ENCODE results near the gene FNDC3A.
"Not testable (repeated sequence)": the region's sequence is repeated elsewhere in the genome, so short reads cannot be mapped to it uniquely, and the experiment has no call there.

FNDC3A gene

DNA sequence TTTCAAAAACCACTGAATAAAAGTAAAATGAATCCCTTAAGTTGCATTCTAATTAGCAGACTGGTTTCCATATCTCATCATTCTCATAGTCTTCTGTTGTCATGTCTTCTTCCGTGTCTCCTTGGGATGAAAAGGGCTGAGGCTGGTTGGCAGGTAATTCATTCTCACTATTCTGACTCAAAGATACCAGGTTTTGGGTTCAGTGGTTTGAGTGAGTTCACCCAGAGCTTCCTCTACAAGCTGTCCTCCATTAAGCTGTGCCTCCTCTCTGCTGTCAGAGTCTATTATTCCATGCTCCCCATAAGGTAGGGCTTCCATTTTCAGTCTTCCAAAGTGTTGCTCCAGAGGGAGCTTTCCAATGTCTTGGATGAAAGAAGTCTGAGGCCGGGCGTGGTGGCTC is 68.3 kb downstream of the FNDC3A start:
- no peak for DNase-seq

DNA sequence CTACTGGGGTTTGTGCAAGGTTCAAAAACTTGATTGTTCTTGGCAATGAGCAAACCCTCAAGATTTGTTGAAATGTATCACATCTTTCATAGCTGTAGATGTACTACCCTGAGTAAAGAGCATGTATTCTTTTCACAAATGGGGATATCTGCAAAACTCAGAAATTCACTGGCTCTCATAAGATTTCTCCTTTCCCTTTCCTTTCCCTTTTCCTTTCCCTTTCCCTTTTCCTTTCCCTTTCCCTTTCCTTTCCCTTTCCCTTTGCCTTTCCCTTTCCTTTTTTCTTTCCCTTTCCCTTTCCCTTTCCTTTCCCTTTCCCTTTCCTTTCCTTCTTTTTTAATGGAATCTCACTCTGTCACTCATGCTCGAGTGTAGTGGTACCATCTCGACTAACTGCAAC is 69.1 kb downstream of the FNDC3A start:
- no peak for DNase-seq

GRCh38 chr13:49046002-49046401 is 70.3 kb downstream of the FNDC3A start:
- DNase-seq = no peak

DNA sequence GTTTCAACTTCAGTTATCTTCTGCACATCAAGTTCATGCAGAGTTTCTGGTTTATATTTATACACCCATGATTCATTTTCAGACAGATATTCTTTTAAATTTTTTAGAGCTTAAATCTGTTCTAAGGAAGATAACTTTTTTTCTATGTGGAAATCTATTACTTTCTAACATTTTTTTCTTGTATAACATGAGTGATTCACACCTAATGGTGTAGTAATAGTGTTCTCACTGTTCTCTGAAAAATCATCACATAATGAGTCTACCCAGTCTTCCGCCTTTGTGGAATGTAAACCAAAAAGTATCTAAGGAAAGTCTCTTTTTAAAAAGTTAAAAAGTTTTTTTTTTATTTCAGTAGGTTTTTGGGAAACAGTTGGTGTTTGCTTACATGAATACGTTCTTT is 70.8 kb downstream of the FNDC3A start:
- DNase-seq = no peak

DNA sequence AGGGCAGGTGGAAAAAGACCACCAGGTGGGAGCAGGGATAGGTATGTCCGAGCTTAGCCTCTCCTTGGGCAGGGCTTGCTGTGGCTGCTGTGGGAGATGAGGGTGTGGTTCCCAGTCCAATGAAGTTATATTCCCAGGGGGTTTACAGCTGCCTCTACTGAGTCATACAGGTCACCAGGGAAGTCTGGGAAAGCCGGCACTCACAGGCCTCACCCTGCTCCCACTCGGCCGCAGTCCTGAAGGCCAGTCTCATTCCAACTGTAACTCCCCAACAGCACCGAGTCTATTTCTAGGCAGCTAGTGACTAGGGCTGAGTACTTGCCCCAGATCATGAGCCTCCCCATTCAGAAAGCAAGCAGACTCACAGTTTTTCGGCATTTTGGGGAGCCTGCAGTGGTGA is 77.1 kb downstream of the FNDC3A start:
- DNase-seq = no peak

GRCh38 chr13:49053215-49053614 is 77.5 kb downstream of the FNDC3A start:
- no peak for DNase-seq

DNA sequence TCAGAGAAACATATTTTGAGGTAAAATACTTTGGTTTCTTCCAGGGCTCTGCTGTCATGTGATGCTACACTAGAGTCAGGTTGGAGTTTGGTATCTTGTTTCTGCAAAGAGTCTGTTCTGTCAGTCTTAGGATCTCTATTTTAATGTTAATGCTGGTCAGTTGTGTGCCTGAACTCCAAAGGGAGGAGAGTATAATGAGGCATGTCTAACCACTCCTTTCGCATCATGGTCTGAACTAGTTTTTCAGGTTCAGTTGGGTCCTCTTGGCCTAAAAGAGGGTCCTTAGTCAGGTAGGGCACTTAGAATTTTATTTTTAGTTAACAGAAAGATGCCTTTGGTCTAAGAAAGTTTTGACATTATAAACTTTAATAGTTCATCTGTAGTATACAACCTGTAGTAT is 78.2 kb downstream of the FNDC3A start:
- no peak for DNase-seq

- no peak for DNase-seq
These were observed 79.3 kb downstream of the FNDC3A start for GRCh38 chr13:49055021-49055420.

- no peak for DNase-seq
These were observed 81.5 kb downstream of the FNDC3A start for GRCh38 chr13:49057176-49057575.

- no peak for DNase-seq
These were observed 83.0 kb downstream of the FNDC3A start for GRCh38 chr13:49058761-49059160.

GRCh38 chr13:49060678-49061387 is 85.1 kb downstream of the FNDC3A start:
- no peak for DNase-seq

DNA sequence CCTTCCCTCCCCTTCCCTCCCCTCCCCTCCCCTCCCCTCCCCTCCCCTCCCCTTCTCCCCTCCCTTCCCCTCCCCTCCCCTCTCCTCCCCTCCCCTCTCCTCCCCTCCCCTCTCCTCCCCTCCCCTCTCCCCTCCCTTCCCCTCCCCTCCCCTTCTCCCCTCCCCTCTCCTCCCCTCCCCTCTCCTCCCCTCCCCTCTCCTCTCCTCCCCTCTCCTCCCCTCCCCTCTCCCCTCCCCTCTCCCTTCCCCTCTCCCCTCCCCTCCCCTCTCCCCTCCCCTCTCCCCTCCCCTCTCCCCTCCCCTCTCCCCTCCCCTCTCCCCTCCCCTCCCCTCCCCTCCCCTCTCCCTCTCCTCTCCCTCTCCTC is 85.7 kb downstream of the FNDC3A start:
- DNase-seq = not testable (repeated sequence)

DNA sequence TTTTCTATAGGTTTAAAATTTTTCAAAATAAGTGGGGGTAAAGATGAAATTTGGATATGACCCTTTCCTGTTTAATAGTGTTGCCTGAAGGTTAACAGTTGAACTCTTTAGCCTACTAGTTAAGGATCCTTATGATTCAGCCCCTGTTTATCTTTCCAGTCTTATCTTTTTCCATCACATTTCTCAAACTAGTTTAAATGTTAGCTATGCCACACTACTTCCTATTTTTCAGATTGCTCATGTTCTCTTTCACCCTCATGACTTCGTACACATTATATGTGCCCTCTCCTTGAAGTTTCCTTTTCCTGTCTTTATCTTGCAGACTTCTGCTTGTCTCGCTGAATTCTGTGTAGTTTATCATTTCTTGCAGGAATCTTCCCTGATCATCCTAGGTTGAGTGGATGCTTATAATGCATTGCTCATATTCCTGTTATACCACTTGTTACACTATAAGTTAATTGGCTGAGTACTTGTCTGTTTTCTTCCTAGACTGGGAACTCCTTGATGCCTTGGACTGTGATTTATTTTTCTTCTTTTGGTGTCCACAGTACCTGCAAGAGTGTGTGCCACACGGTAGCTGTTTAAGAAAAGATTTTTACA is 86.7 kb downstream of the FNDC3A start:
- DNase-seq = no peak

DNA sequence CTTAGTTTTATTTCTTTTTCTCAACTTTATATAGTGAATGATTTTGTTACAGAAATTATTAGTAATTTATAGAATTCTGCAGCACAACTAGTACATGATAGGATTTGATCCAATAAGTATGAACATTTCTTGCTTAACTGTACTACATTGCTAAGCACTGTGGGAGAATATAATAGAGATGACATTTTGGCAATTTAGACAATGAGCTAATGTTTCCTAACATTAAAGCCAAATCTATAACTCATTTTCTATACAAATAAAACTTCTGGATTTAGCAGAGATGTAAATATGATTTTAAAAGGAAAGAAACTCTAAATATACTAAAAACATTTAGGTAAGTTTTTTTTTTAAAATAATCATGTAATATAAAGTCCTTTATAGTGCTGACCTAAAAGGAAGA is 87.3 kb downstream of the FNDC3A start:
- no peak for DNase-seq

GRCh38 chr13:49063497-49063896 is 87.8 kb downstream of the FNDC3A start:
- DNase-seq = no peak

DNA sequence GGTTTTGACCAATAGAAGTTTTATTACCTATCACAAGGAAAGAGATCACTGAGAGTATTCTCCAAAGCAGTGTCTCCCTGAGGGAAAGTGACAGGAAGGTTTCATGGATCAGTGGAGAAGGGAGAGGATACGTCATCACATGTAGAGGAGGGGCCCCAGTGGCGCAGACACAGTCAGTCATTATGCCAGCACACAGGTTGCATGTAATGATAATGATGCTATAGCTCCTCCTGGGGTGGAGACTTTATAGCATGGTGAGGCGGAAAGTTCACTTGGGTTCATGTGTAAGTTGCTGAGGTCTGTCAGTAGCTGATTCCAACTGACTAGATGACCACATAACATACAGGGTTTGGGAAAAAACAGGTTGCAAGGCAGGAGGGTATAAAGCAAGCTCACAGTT is 88.8 kb downstream of the FNDC3A start:
- DNase-seq = no peak

- no peak for DNase-seq
These were observed 91.1 kb downstream of the FNDC3A start for GRCh38 chr13:49066856-49067255.

- not testable (repeated sequence) for DNase-seq
These were observed 92.8 kb downstream of the FNDC3A start for GRCh38 chr13:49068498-49068897.

- DNase-seq = not testable (repeated sequence)
These were observed 94.3 kb downstream of the FNDC3A start for GRCh38 chr13:49070021-49070420.

DNA sequence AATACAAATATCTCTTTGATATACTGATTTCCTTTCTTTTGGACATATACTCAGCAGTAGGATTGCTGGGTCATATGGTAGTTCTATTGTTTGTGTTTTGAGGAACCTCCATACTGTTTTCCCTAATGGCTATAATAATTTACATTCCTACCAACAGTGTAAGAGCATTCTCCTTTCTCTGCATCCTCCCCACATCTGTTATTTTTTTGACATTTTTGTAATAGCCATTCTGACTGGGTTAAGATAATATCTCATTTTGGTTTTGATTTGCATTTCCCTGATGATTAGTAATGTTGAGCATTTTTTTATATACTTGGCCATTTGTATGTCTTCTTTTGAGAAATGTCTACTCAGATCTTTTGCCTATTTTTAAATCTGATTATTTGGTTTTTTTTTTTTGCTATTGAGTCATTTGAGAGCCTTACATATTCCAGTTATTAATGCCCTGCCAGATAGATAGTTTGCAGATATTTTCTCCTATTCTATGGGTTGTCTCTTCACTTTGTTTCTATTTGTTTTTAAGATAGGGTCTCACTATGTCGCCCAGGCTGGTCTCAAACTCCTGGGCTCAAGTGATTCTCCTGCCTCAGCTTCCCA is 95.7 kb downstream of the FNDC3A start:
- no peak for DNase-seq

DNA sequence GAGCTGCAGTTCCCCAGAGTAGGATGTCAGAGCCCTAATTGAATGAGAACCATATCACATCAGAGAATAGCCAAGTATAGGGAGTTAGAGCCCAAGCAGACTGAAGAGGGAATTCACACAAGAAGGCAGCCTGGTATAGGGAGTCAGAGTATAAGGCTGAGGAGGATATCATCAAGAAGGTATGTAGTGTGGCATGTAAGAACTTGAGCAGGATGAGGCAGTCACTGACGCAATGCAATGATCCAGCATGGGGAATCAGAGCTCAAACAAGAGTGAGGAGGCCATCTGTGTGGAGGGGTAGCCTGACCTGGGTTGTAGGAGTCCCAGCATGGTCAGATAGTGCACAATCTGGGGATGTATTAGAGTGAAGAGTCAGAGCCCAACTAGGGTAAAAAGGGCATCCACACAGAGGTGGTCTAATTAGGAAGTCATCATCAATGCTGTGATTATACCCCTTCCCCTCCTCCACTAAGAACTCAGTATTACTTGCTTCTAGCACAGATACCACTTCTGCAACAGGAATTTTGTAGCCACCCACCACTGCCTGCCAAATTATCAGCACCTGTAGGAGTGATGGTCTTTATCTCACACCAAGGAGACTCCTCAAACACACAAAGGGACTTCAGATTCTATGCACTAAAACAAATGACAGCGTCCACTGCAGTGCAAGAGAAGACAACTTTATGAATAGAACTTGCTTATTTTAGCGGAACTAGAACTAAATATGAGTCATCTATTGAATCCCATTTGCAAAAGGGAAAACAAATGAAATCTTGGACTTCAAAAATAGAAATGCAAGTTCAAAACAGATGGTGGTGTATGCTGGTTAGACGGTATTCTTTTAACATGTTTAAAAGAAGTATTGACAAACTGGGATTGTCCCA is 107.2 kb downstream of the FNDC3A start:
- no peak for DNase-seq

DNA sequence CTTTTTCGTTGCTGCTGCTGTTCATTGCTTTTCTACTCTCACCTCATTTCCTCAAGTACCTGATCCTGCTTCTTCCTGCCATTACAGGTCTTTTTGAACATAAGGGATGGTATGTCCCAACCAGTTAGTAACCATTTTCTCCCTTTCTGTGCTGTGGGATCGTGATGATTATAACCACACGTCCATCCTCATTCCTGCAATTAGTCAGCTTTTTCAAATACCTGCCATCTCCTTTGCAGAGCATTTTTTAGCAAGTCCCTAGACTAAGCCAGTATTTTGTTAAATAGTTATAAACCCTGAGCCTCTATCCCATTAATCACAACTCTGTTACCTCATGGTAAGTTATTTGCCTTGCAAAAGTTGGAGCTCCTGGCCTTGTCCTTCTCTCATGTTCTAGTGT is 109.2 kb downstream of the FNDC3A start:
- no peak for DNase-seq

GRCh38 chr13:49086722-49087121 is 111.0 kb downstream of the FNDC3A start:
- no peak for DNase-seq

DNA sequence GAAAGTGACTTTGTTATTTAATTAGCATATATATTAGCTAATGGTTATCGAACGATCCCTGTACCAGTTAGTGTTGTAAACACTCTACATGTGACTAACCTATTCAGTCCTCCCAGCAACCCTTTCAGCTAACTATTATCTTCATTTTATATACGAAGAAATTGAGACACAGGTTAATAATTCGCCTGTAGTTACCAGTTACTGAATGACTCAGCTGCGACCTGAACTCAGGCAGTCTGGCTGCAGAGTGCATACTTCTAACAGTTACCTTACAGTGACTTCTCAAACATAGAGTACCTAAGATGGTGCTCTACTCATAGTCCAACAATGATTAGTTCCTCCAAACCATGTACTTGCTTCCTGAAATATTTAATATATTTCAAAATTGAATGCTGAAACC is 117.7 kb downstream of the FNDC3A start:
- no peak for DNase-seq
